NT2/D1 (cell line): ENCODE measurements around the gene AGO4.
"Not testable (repeated sequence)": the region's sequence is repeated elsewhere in the genome, so short reads cannot be mapped to it uniquely, and the experiment has no call there.

ENCODE experiments used
- DNase-seq: peaks from one replicate; pipeline ENCODE4 v3.0.0-alpha.2; 2011; ENCODE audit warnings: low read depth, low spot score
- H3K27me3 ChIP-seq: 2 replicates; pipeline ENCODE4 v1.6.0; 2011; ENCODE audit warnings: mild to moderate bottlenecking; ENCODE audit not compliant: insufficient read length, insufficient read depth
- H3K36me3 ChIP-seq: 2 replicates; pipeline ENCODE4 v1.6.1; 2011; ENCODE audit warnings: mild to moderate bottlenecking, low read length, mixed read lengths; ENCODE audit not compliant: insufficient read depth, insufficient read length
- H3K4me1 ChIP-seq: 2 replicates; pipeline ENCODE4 v1.5.1; 2011; ENCODE audit not compliant: insufficient read depth, insufficient read length
- H3K4me3 ChIP-seq: 2 replicates; pipeline ENCODE4 v1.5.1; 2011; ENCODE audit warnings: low read depth; ENCODE audit not compliant: insufficient read length
- H3K9ac ChIP-seq: 2 replicates; pipeline ENCODE4 v1.6.0; 2011; ENCODE audit warnings: low read depth; ENCODE audit not compliant: insufficient read length
- H3K9me3 ChIP-seq: 2 replicates; pipeline ENCODE4 v1.5.1; 2011; ENCODE audit warnings: mild to moderate bottlenecking, low read length; ENCODE audit not compliant: insufficient read depth
- SUZ12 ChIP-seq: IDR thresholded peaks from 2 replicates; pipeline ENCODE4 v1.6.1; 2011; ENCODE audit not compliant: insufficient read length, insufficient read depth; ENCODE audit errors: extremely low read depth
- YY1 ChIP-seq: IDR thresholded peaks from 2 replicates; pipeline ENCODE4 v1.6.1; 2011; ENCODE audit not compliant: insufficient read length, insufficient read depth
- ZNF274 ChIP-seq: IDR thresholded peaks from 2 replicates; pipeline ENCODE4 v1.6.1; 2011; ENCODE audit warnings: mild to moderate bottlenecking, low read depth, low read length

Gene AGO4

GRCh38 chr1:35773711-35774110, 34.1 kb upstream of the AGO4 start:
- TF ChIP-seq SUZ12, result no peak
- no peak for TF ChIP-seq ZNF274
- no peak for TF ChIP-seq YY1
- H3K9ac ChIP-seq, result no peak overlapping the region
- DNase-seq, result no peak
- no peaks in the 10 kb centered on the region for H3K4me1 ChIP-seq
- no peak overlapping the region for H3K4me3 ChIP-seq
- H3K36me3 ChIP-seq, result no peaks in the 10 kb centered on the region
- H3K9me3 ChIP-seq, result no peaks in the 10 kb centered on the region
- no peaks in the 10 kb centered on the region for H3K27me3 ChIP-seq

DNA sequence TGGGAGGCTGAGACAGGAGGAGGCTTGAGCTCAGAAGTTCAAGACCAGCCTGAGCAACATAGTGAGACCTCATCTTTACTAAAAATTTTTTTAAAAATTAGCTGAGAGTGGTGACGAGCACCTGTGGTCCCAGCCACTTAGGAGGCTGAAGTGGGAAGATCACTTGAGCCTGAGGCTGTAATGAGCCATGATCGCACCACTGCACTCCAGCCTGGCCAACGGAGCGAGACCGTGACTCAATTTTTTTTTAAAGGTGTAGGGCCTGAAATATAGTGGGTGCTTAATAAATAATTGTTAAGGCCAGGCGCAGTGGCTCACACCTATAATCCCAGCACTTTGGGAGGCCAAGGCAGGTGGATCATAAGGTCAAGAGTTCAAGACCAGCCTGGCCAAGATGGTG, 31.6 kb upstream of the AGO4 start:
- H3K9me3 ChIP-seq, DNase-seq, H3K9ac ChIP-seq, H3K4me3 ChIP-seq, H3K36me3 ChIP-seq, H3K27me3 ChIP-seq, H3K4me1 ChIP-seq: not testable (repeated sequence)

DNA sequence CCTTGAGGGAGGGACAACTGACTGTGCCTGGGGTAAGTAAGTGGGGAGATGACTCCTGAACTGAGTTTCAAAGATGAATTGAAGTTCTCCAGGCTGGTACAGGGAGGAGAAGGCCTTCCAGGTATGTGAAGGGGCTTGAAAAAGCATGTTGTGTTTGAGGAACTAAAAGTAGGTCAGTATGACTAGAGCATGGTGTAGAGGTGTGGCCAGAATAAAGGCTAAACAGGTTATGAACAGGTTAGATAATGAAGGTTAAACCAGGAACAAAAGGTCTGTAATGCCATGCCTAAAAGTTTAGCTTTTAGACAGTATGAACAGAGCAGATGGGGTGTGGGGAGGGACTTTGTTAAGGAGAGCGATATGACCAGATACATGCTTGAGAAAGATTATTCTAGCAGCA, 30.7 kb upstream of the AGO4 start:
- TF ChIP-seq SUZ12 (no peak), ZNF274 (no peak), YY1 (no peak)

GRCh38 chr1:35783055-35783583, 24.7 kb upstream of the AGO4 start:
- Histone ChIP-seq H3K9ac (no peak overlapping the region), H3K4me3 (no peak overlapping the region), H3K4me1 (no peaks in the 10 kb centered on the region), H3K27me3 (no peaks in the 10 kb centered on the region), H3K9me3 (no peaks in the 10 kb centered on the region), H3K36me3 (no peaks in the 10 kb centered on the region)
- no peak for TF ChIP-seq ZNF274
- no peak for TF ChIP-seq YY1
- TF ChIP-seq SUZ12, result no peak
- DNase-seq, result no peak

More for the DNA sequence above, 30.7 kb upstream of the AGO4 start:
- Histone ChIP-seq H3K9me3 (no peaks in the 10 kb centered on the region), H3K4me3 (no peak overlapping the region), H3K27me3 (no peaks in the 10 kb centered on the region), H3K4me1 (no peaks in the 10 kb centered on the region), H3K9ac (no peak overlapping the region), H3K36me3 (no peaks in the 10 kb centered on the region)
- DNase-seq, result no peak

DNA sequence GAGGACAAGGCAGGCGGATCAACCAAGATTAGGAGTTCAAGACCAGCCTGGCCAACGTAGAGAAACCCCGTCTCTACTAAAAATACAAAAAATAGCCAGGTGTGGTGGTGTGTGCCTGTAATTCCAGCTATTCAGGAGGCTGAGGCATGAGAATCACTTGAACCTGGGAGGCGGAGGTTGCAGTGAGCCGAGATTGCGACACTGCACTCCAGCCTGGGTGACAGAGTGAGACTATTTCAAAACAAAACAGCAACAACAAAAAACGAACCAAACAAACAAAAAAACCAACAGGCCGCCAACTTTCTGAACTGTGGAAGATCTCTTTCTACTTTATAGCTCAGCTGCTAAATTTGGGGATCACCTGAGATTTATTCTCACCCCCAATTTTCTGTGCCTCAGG, 23.5 kb upstream of the AGO4 start:
- not testable (repeated sequence) for H3K9me3 ChIP-seq, H3K4me3 ChIP-seq, H3K36me3 ChIP-seq, H3K4me1 ChIP-seq, H3K27me3 ChIP-seq, DNase-seq, H3K9ac ChIP-seq

- TF ChIP-seq YY1, result no peak
- no peak for TF ChIP-seq SUZ12
- TF ChIP-seq ZNF274, result no peak
- Histone ChIP-seq H3K27me3 (no peaks in the 10 kb centered on the region), H3K4me3 (no peak overlapping the region), H3K9ac (no peak overlapping the region), H3K9me3 (no peaks in the 10 kb centered on the region), H3K36me3 (no peaks in the 10 kb centered on the region), H3K4me1 (no peaks in the 10 kb centered on the region)
- no peak for DNase-seq
Measured at GRCh38 chr1:35788139-35788538, 19.7 kb upstream of the AGO4 start.

- H3K27me3 ChIP-seq, result no peaks in the 10 kb centered on the region
- no peak overlapping the region for H3K9ac ChIP-seq
- DNase-seq, result no peak
- H3K36me3 ChIP-seq, result no peaks in the 10 kb centered on the region
- no peaks in the 10 kb centered on the region for H3K9me3 ChIP-seq
- no peak for TF ChIP-seq ZNF274
- TF ChIP-seq YY1, result no peak
- TF ChIP-seq SUZ12, result no peak
- no peaks in the 10 kb centered on the region for H3K4me1 ChIP-seq
- H3K4me3 ChIP-seq, result no peak overlapping the region
Measured at GRCh38 chr1:35790670-35791069, 17.1 kb upstream of the AGO4 start.

DNA sequence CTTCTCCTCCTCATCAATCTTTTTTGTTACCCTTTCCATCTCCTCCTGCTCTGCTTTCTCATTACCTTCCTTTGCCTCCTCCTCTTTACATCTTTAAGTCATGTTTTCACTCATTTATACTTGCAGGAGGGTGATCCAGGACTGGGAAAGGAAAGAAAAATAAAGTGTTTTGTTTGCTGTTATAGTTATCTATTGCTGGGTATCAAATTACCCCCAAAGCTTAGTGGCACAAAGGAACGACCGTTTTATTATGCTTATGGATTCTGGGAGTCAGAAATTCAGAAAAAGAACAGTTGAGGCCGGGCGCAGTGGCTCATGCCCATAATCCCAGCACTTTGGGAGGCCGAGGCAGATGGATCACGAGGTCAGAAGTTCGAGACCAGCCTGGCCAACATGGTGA, 12.5 kb upstream of the AGO4 start:
- no peak for DNase-seq
- Histone ChIP-seq H3K4me3 (no peak overlapping the region), H3K9ac (no peak overlapping the region), H3K4me1 (no peaks in the 10 kb centered on the region), H3K36me3 (no peaks in the 10 kb centered on the region), H3K9me3 (no peaks in the 10 kb centered on the region), H3K27me3 (no peaks in the 10 kb centered on the region)
- TF ChIP-seq SUZ12 (no peak), ZNF274 (no peak), YY1 (no peak)
